ENCODE measurements around the gene CYB5D1.

The CYB5D1 gene

GRCh38 chr17:7885367-7886226 is 27.8 kb downstream of the CYB5D1 start:
- DNase-seq (ENCODE audit: low read depth in 4 of 4, low spot score in 1 of 4): peak in 2 of 4 experiments; percentile 18 to 36

- DNase-seq (ENCODE audit: low read depth in 4 of 4, low spot score in 1 of 4): peak in 2 of 4 experiments; percentile 30 to 43
Measured at GRCh38 chr17:7886227-7887037, 28.6 kb downstream of the CYB5D1 start.

GRCh38 chr17:7887038-7887481 is 29.3 kb downstream of the CYB5D1 start:
- no peak for DNase-seq (ENCODE audit: low read depth in 4 of 4, low spot score in 1 of 4)

DNA sequence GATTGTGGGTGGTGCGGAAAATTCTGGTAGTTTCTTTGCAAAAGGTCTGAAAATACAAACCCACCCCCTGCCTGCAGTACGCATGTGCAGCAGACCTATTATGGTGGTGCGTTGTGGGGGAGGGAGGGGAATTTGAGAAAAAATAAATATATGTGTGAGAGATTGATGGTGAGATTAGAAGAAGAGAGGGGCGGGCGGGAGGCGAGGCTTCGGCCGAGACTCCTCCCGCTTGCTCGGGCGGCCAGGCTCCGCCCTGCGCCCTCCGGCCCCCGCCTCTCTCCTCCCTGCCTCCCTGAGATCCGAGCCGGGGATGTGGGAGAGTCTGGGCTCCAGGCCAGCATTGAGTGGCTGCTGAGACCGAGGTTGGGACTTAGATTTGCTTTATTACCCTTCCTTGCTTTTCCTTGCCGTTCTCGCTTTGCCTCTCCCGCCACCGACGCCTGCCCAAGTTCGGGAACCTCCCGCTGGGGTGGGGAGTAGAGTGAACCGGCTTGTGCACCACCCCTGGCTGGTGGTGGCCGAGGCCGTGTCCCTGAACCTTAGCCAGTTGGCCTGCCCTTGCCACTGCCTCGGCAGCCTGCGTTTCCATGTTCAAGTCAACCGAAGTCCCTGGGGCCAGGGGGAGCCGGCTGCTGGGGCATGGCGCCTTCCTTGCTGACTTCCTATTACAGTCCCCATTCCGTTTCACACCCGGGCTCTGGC is 29.8 kb downstream of the CYB5D1 start:
- DNase-seq (ENCODE audit: low read depth in 4 of 4, low spot score in 1 of 4): peak; percentile 62 to 84 (median 70)

DNA sequence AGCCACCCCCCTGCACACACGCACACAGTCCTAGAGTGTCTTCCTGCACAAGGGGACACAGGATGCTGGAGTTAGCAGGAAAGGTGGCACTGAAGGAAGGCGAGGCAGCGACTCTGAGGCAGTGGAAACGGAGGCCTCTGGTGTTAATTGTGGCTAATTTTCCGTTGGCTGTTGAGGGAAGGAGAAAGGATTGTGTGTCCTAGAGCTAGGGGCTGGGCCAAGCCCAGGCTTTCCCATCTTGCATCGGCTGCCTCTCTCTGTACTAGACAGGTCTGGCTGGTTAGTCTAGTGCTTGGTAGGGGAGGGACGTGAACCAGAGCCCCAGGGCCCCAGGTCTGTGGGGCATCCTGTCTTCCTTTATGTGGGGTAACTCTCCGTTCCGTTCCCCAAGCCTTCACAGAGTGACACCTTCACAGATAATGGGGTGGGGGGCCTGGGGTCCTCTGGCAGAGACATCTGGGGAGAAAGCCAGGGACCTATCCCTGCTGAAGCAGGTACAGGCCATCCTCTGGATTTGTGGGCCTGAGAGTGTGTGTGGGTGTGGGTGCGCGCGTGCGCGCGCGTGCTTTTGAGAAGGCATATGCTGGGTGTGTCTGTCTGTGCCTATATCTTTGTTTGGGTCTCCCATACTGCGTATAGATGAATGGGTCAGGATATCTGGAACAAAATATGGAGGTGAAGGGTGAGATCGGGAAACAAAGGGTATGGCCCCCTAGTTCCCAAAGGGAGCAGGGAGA is 30.5 kb downstream of the CYB5D1 start, which contains the start of gene CHD3:
Gene CHD3, plus strand, starts transcription at position 606 of the 737 bp plus-strand sequence. CDS start 212 bp downstream, outside the sequence.
- DNase-seq (ENCODE audit: low read depth in 4 of 4, low spot score in 1 of 4): peak in 2 of 4 experiments; percentile 39 to 57

DNA sequence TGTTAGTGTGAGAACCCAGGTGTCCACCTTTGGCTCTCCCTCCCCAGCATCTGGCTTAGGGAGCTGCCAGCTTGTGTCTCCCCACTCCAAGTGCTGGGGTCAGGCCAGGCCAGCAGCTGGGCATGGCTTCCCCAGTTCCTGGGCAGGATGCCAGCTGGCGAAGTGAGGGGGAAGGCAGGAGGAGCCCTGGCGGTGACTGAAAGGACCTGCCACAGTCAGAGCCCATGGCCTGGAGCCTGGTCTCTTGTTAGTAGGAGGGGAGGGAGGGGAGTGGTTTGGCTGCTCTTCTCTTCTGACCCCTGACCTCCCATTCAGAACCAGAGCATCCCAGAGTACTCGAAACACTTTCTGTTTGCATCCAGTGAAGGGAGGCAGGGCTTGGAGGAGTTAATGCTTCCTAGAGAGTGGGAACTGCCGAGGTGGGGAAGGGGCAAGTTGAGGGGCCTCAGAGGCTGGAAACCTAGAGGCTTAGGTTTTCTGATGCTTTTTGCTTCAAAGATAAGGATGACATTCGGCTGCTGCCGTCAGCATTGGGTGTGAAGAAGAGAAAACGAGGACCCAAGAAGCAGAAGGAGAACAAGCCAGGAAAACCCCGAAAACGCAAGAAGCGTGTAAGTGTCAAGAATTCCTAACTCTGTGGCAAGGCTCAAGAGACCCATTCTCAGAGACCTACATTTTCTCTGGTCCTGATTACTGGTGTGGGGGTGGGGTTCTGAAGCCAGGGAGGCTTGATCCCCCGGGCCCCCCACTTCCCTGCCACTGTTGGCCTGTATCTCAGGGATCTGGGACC is 31.6 kb downstream of the CYB5D1 start:
- no peak for DNase-seq (ENCODE audit: low read depth in 4 of 4, low spot score in 1 of 4)

DNA sequence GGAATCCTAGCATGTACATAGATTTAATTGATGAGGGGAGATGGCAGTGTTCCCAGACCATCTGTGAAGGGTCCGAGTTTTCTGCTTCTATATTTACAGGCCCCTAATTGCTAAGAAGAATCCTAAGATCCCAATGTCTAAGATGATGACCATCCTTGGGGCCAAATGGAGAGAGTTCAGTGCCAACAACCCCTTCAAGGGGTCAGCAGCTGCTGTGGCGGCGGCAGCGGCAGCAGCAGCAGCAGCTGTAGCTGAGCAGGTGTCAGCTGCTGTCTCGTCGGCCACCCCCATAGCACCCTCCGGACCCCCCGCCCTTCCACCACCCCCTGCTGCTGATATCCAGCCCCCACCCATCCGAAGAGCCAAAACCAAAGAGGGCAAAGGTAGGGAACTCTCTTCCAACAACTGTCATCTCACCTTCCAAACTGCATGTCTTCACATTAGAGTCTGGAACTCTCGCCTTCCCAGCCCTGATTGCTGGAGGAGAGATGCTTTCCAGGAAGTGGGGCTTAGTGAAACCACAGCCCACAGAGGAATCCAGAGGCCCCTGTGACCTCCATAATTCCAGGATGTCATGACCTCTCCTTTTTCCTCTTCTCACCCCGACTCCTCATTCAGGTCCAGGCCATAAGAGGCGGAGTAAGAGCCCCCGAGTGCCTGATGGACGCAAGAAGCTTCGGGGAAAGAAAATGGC is 35.5 kb downstream of the CYB5D1 start:
- no peak for DNase-seq (ENCODE audit: low read depth in 4 of 4, low spot score in 1 of 4)

DNA sequence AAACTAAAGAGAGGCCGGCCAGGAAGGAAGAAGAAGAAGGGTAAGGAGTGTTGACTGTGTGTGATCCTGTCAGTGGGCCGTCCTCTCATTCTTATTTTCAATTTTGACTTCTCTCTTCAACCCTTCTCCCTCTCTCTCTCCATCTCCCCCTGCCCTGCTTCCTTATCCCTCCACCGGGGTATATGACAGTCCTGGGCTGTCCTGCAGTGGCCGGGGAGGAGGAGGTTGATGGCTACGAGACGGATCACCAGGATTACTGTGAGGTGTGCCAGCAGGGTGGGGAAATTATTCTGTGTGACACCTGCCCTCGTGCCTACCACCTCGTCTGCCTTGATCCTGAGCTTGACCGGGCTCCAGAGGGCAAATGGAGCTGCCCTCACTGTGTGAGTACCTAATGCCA is 36.4 kb downstream of the CYB5D1 start:
- no peak for DNase-seq (ENCODE audit: low read depth in 4 of 4, low spot score in 1 of 4)

DNA sequence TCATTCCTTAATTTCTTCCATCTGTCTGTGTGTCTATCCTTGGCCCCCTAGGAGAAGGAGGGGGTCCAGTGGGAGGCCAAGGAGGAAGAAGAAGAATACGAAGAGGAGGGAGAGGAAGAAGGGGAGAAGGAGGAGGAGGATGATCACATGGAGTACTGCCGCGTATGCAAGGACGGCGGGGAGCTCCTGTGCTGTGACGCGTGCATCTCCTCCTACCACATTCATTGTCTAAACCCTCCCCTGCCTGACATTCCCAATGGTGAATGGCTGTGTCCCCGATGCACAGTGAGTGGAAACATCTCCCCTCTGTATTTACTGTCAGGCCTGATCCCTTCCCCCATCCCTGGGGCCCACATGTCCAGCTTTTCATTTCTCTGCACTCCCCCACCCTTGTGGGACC is 37.1 kb downstream of the CYB5D1 start:
- DNase-seq (ENCODE audit: low read depth in 4 of 4, low spot score in 1 of 4): no peak

DNA sequence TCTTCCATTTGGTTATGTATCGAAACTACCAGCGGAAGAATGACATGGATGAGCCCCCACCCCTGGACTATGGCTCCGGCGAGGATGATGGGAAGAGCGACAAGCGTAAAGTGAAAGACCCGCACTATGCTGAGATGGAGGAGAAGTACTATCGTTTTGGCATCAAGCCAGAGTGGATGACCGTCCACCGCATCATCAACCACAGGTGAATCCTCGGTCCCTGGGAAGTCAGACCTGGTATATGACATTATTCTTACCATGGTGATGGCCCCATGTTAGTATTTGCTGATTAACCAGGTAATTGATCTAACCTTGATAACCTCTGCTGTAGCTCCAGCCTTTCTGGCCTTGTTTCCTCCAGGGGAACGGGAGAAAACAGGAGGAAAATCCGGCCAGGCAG is 39.3 kb downstream of the CYB5D1 start:
- DNase-seq (ENCODE audit: low read depth in 4 of 4, low spot score in 1 of 4): no peak

GRCh38 chr17:7897773-7898172 is 40.0 kb downstream of the CYB5D1 start:
- no peak for DNase-seq (ENCODE audit: low read depth in 4 of 4, low spot score in 1 of 4)

DNA sequence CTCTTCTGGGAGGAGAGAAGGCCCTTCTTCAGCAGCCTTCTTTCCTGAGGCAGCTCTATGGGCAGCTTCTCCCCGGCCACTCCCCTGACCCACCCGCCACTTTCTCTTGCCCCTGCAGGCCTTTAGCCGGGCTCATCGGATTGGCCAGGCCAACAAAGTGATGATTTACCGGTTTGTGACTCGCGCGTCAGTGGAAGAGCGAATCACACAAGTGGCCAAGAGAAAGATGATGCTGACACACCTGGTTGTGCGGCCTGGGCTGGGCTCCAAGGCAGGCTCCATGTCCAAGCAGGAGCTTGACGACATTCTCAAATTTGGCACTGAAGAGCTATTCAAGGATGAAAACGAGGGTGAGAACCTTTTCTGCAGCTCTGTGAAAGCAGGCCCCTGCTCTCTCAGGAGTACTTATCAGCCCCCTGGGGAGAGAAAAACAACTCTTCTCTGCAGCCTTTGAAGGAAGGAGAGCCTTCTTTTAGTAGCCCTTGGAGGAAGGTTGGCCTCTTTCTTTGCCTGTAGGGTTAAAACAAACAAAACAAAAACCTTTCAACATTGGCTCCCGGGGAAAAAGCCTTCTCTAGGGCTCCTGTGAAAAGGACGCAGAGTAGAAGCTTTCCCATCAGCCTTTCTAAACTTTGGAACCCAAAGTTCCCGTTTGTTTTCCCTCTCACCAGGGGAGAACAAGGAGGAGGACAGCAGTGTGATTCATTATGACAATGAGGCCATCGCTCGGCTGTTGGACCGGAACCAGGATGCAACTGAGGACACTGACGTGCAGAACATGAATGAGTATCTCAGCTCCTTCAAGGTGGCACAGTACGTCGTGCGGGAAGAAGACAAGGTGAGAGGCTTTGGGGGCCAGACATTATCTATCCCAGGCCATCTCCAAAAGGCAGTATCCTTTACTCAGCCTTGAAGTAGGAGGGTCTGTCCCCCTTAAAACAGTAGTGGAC is 45.6 kb downstream of the CYB5D1 start:
- no peak for DNase-seq (ENCODE audit: low read depth in 4 of 4, low spot score in 1 of 4)

DNA sequence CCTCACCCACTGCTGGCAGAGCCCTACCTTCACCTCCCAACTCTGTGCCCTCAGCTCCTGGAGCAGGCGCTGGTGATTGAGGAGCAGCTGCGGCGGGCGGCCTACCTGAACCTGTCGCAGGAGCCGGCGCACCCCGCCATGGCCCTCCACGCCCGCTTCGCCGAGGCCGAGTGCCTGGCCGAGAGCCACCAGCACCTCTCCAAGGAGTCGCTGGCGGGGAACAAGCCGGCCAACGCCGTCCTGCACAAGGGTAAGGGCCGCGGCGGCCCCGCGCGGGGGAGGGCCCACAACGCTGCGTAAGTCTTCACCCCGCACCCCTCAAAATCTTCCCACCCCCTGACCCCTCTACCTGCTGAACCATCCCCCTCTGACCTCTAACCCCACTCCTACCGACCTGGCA is 51.3 kb downstream of the CYB5D1 start:
- DNase-seq (ENCODE audit: low read depth in 4 of 4, low spot score in 1 of 4): no peak

DNA sequence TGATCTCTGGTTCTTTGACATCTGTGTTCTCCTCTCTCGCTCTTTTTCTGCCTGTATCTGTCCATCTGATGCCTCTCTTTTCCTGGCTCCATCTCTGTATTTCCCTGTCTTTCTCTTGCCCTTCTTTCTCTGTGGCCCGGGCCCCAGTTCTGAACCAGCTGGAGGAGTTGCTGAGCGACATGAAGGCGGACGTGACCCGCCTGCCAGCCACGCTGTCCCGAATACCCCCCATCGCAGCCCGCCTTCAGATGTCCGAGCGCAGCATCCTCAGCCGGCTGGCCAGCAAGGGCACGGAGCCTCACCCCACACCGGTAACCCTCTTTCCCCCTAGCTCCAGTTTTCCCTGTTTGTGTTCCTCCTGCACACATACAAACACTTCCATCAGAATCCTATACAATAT is 52.5 kb downstream of the CYB5D1 start:
- DNase-seq (ENCODE audit: low read depth in 4 of 4, low spot score in 1 of 4): no peak

GRCh38 chr17:7910711-7911110 is 52.9 kb downstream of the CYB5D1 start:
- DNase-seq (ENCODE audit: low read depth in 4 of 4, low spot score in 1 of 4): no peak

GRCh38 chr17:7911116-7911515 is 53.3 kb downstream of the CYB5D1 start:
- DNase-seq (ENCODE audit: low read depth in 4 of 4, low spot score in 1 of 4): no peak
